ENCODE measurements around the gene ARGLU1.

Gene ARGLU1

DNA sequence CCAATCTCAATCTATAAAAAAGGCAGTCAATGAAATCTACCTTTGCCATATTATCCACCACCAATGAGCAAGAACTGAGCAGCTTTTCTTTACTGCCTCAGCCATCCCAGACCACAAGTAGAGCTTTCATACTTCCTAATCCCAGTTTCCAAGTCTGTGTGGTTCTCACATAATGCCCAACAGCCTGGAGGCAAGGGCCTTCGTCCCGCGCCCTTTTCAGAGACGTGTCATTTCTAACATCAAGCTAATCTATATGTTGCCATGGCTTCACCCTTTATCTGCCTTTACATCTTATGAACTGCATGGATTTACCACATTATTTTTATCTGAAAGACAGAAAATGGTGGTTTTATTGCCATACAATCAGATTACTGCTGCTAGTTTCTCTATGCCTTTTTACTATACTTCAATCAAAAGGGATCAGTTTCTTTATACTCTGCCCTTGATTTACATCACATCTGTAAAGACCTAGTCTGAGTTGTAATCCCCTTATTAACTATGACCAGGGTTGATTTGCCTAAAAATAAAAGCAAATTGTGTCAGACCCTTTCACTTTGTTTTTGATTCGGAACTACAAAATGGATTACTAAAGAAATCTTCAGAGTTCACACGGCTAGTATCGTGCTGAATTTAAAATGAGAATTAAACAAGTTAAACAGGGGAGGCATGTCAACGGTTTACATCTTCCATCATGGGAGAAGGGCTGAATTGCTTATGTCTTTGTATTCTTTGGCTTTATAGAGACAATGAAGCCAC, 38.3 kb downstream of the ARGLU1 start:
- Histone ChIP-seq H2AFZ (ENCODE audit: low read depth, low read length) (no peak overlapping the region), H3K36me3 (ENCODE audit: insufficient read depth, low read length) (no peaks in the 10 kb centered on the region), H3K27me3 (ENCODE audit: insufficient read depth, low read length, poor library complexity) (no peaks in the 10 kb centered on the region), H3K4me2 (ENCODE audit: insufficient read depth, low read length) (no peak overlapping the region), H3K4me1 (ENCODE audit: insufficient read depth, low read length) (no peaks in the 10 kb centered on the region), H3K9ac (ENCODE audit: low read depth, low read length) (no peak overlapping the region), H3K27ac (ENCODE audit: low read length) (no peak overlapping the region), H3K9me3 (ENCODE audit: insufficient read depth, low read length, severe bottlenecking) (no peaks in the 10 kb centered on the region), H3K79me2 (ENCODE audit: insufficient read depth, low read length) (no peaks in the 10 kb centered on the region), H3K4me3 (ENCODE audit: low read depth in 1 of 2, low read length in 2 of 2) (no peak overlapping the region), H4K20me1 (ENCODE audit: insufficient read depth, low read length) (no peaks in the 10 kb centered on the region)
- no peak for TF ChIP-seq EZH2 (IDR thresholded peaks at IDR 0.05; ENCODE audit: borderline replicate concordance, low read depth, low read length, severe bottlenecking)
- TF ChIP-seq, protein P1, sequence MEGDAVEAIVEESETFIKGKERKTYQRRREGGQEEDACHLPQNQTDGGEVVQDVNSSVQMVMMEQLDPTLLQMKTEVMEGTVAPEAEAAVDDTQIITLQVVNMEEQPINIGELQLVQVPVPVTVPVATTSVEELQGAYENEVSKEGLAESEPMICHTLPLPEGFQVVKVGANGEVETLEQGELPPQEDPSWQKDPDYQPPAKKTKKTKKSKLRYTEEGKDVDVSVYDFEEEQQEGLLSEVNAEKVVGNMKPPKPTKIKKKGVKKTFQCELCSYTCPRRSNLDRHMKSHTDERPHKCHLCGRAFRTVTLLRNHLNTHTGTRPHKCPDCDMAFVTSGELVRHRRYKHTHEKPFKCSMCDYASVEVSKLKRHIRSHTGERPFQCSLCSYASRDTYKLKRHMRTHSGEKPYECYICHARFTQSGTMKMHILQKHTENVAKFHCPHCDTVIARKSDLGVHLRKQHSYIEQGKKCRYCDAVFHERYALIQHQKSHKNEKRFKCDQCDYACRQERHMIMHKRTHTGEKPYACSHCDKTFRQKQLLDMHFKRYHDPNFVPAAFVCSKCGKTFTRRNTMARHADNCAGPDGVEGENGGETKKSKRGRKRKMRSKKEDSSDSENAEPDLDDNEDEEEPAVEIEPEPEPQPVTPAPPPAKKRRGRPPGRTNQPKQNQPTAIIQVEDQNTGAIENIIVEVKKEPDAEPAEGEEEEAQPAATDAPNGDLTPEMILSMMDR (IDR thresholded peaks at IDR 0.05; ENCODE audit: borderline replicate concordance, extremely low read depth, low read length, poor library complexity, severe bottlenecking) = no peak
- no peak for DNase-seq
- ATAC-seq (ENCODE audit: insufficient read depth, low read depth) = no peak

DNA sequence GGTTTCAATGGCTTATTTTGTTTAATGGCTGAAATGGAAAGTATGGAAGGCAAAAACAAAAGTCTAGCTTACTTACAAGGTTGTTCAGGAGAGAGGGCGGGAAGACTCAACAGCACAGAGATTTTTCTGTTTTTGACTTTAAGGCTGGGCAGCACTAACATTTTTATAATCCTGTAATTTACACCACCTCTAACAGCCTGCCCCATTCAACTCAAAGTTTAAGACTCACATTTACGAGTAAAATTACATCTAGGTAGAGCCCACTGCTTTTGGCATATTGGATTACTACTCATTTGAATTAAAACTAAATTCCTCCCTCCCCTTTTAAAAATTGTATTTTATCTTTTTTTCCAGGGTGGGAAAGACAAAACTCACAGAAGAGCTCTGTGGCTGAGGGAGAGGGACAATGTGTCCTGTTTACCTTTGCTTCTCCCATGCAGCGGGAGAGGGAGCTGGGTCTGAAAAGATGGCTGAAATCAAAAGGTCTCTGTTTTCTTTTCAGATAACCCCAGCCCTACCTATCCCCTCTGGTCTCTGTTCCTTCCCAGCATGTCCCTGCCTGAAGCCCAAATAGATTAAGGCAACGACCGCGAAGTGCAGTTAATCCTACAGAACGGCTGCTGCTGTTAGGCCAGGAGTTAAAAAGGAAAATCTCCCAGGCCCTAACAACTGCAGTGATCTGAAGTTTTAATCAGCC, 39.1 kb downstream of the ARGLU1 start:
- H2AFZ ChIP-seq (ENCODE audit: low read depth, low read length) = no peak overlapping the region
- no peak overlapping the region for H3K4me2 ChIP-seq (ENCODE audit: insufficient read depth, low read length)
- H3K9me3 ChIP-seq (ENCODE audit: insufficient read depth, low read length, severe bottlenecking) = no peaks in the 10 kb centered on the region
- no peaks in the 10 kb centered on the region for H3K36me3 ChIP-seq (ENCODE audit: insufficient read depth, low read length)
- no peak for TF ChIP-seq EZH2 (IDR thresholded peaks at IDR 0.05; ENCODE audit: borderline replicate concordance, low read depth, low read length, severe bottlenecking)
- TF ChIP-seq, protein P1 (IDR thresholded peaks at IDR 0.05; ENCODE audit: borderline replicate concordance, extremely low read depth, low read length, poor library complexity, severe bottlenecking) = no peak
- no peaks in the 10 kb centered on the region for H3K79me2 ChIP-seq (ENCODE audit: insufficient read depth, low read length)
- H3K27ac ChIP-seq (ENCODE audit: low read length) = no peak overlapping the region
- no peak for ATAC-seq (ENCODE audit: insufficient read depth, low read depth)
- H3K4me3 ChIP-seq (ENCODE audit: low read depth in 1 of 2, low read length in 2 of 2) = no peak overlapping the region
- no peaks in the 10 kb centered on the region for H3K27me3 ChIP-seq (ENCODE audit: insufficient read depth, low read length, poor library complexity)
- DNase-seq = no peak
- H3K4me1 ChIP-seq (ENCODE audit: insufficient read depth, low read length) = no peaks in the 10 kb centered on the region
- no peaks in the 10 kb centered on the region for H4K20me1 ChIP-seq (ENCODE audit: insufficient read depth, low read length)
- H3K9ac ChIP-seq (ENCODE audit: low read depth, low read length) = no peak overlapping the region

GRCh38 chr13:106527826-106528225, 40.1 kb downstream of the ARGLU1 start:
- Histone ChIP-seq H3K27ac (ENCODE audit: low read length) (no peak overlapping the region), H3K27me3 (ENCODE audit: insufficient read depth, low read length, poor library complexity) (no peaks in the 10 kb centered on the region), H3K9ac (ENCODE audit: low read depth, low read length) (no peak overlapping the region), H2AFZ (ENCODE audit: low read depth, low read length) (no peak overlapping the region), H3K4me1 (ENCODE audit: insufficient read depth, low read length) (no peaks in the 10 kb centered on the region), H3K4me2 (ENCODE audit: insufficient read depth, low read length) (no peak overlapping the region), H3K4me3 (ENCODE audit: low read depth in 1 of 2, low read length in 2 of 2) (no peak overlapping the region), H3K9me3 (ENCODE audit: insufficient read depth, low read length, severe bottlenecking) (no peaks in the 10 kb centered on the region), H3K36me3 (ENCODE audit: insufficient read depth, low read length) (no peaks in the 10 kb centered on the region), H3K79me2 (ENCODE audit: insufficient read depth, low read length) (no peaks in the 10 kb centered on the region), H4K20me1 (ENCODE audit: insufficient read depth, low read length) (no peaks in the 10 kb centered on the region)
- no peak for DNase-seq
- no peak for ATAC-seq (ENCODE audit: insufficient read depth, low read depth)
- no peak for TF ChIP-seq EZH2 (IDR thresholded peaks at IDR 0.05; ENCODE audit: borderline replicate concordance, low read depth, low read length, severe bottlenecking)
- TF ChIP-seq, protein P1 (IDR thresholded peaks at IDR 0.05; ENCODE audit: borderline replicate concordance, extremely low read depth, low read length, poor library complexity, severe bottlenecking) = no peak

Data from DND-41 (cell line).